ENCODE results near the gene NPY1R.

Gene NPY1R

DNA sequence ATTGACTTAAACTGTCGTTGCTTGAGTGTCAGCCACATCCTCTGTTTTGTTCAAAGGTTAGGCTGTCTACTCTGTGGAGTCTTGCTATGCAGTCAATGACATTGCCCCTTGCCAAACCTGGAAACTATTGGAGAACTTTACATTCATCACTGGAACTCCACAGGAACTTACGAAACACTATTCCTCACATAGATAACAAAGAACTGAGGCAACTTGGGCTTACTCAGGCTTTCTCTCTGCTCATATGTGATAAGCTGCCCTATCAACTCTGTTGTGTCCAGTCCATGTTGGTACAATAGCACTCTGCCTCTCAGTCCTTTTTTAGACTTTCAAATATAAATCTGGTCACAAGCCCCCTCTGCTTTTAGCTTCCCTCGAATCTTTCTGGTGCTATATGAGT, 20.7 kb upstream of the NPY1R start:
- TF ChIP-seq BHLHE40 (IDR thresholded peaks at IDR 0.05; ENCODE audit: borderline replicate concordance) (no peak), L3MBTL2 (conservative IDR thresholded peaks at IDR 0.05) (no peak), CTBP1 (IDR thresholded peaks at IDR 0.05; ENCODE audit: borderline replicate concordance) (no peak), LEF1 (IDR thresholded peaks at IDR 0.05; ENCODE audit: borderline replicate concordance) (no peak), HDGF (IDR thresholded peaks at IDR 0.05; ENCODE audit: borderline replicate concordance) (no peak), FOXK2 (IDR thresholded peaks at IDR 0.05) (no peak), SUZ12 (IDR thresholded peaks at IDR 0.05) (no peak)
- ChIA-PET POLR2A (no interaction called here), CTCF (no interaction called here)
- no peak for DNase-seq (ENCODE audit: extremely low spot score)

- TF ChIP-seq ZNF384 (IDR thresholded peaks at IDR 0.05) (no peak), HDGF (IDR thresholded peaks at IDR 0.05; ENCODE audit: borderline replicate concordance) (no peak), ELF4 (IDR thresholded peaks at IDR 0.05) (no peak), FOXK2 (IDR thresholded peaks at IDR 0.05) (no peak), SUZ12 (IDR thresholded peaks at IDR 0.05) (no peak), FOXM1 (IDR thresholded peaks at IDR 0.05; ENCODE audit: borderline replicate concordance) (no peak), SP1 (IDR thresholded peaks at IDR 0.05) (no peak)
- CTCF ChIA-PET: no interaction called here
- POLR2A ChIA-PET: no interaction called here
These were observed 18.3 kb upstream of the NPY1R start for GRCh38 chr4:163350672-163351071.

DNA sequence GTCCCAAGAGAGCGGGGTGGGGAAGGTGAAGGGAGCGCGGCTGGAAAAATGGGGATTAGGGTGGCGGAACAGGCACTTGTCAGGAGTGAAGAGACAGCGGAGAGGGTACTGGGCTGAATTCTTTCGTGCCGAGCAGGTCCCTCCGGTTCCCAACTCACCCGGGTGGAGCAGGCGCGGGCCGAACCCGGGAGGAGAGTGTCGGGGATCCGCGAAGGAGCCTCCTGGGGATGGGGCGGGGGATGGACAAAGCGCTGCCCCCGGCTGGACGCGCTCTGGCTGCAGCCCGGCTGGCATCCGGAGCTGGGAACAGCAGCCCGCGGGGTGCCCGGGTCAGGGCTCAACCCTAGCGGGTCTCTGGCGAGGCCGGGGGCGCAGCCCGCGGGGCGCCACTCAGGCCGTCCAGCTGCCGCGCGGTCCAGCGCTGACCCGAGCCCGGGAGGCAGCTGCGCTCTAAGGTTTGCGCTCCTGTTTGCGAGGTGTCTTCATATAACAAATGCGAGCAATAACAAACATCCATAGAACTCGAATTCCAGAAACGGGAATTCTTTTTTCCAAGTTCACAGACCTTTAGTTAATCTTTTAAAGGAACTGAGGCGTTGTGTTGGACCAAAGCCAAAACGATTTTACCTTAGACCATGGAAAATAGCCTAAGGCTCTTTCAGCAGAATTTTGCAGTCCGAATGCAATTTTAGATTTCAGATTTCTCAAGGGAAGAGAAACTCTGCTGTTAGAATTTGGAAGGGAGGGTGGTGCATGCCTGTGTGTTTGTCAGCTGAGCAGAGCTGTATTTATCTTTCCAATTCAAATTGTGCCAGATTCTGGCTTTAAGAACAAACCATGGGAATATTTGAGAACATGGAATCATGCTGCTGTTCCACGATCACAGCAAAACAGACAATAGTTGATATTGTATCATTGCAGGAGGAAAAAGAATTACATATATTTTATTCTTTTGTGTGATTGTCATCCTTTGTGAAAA, 12.0 kb upstream of the NPY1R start:
- CTCF ChIA-PET: no interaction called here
- peak; percentile 27 for DNase-seq (ENCODE audit: extremely low spot score)
- POLR2A ChIA-PET: no interaction called here
- no peak for TF ChIP-seq TARDBP (IDR thresholded peaks at IDR 0.05)
- no peak for TF ChIP-seq LEF1 (IDR thresholded peaks at IDR 0.05; ENCODE audit: borderline replicate concordance)
- no peak for TF ChIP-seq FOXA1 (IDR thresholded peaks at IDR 0.05)
- TF ChIP-seq, protein P1, sequence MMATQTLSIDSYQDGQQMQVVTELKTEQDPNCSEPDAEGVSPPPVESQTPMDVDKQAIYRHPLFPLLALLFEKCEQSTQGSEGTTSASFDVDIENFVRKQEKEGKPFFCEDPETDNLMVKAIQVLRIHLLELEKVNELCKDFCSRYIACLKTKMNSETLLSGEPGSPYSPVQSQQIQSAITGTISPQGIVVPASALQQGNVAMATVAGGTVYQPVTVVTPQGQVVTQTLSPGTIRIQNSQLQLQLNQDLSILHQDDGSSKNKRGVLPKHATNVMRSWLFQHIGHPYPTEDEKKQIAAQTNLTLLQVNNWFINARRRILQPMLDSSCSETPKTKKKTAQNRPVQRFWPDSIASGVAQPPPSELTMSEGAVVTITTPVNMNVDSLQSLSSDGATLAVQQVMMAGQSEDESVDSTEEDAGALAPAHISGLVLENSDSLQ (IDR thresholded peaks at IDR 0.05): no peak
- no peak for TF ChIP-seq ARNT (IDR thresholded peaks at IDR 0.05)
- no peak for TF ChIP-seq SP1 (IDR thresholded peaks at IDR 0.05)
- no peak for TF ChIP-seq ELF4 (IDR thresholded peaks at IDR 0.05)
- no peak for TF ChIP-seq HDGF (IDR thresholded peaks at IDR 0.05; ENCODE audit: borderline replicate concordance)
- TF ChIP-seq CTBP1 (IDR thresholded peaks at IDR 0.05; ENCODE audit: borderline replicate concordance): no peak
- no peak for TF ChIP-seq L3MBTL2 (conservative IDR thresholded peaks at IDR 0.05)
- TF ChIP-seq BHLHE40 (IDR thresholded peaks at IDR 0.05; ENCODE audit: borderline replicate concordance): no peak
- no peak for TF ChIP-seq FOXK2 (IDR thresholded peaks at IDR 0.05)

More at GRCh38 chr4:163350672-163351071, 18.3 kb upstream of the NPY1R start:
- DNase-seq (ENCODE audit: extremely low spot score): no peak

GRCh38 chr4:163343604-163344146, 11.3 kb upstream of the NPY1R start, which contains the start of gene NPY5R:
Gene NPY5R, plus strand, starts transcription at chr4:163343892. Its CDS starts 6,382 bp downstream, at chr4:163350274.
- ChIA-PET CTCF (no interaction called here), POLR2A (no interaction called here)
- TF ChIP-seq CTBP1 (IDR thresholded peaks at IDR 0.05; ENCODE audit: borderline replicate concordance) (no peak), L3MBTL2 (conservative IDR thresholded peaks at IDR 0.05) (peak; percentile 28; the same call in 1 of the 2 replicates)
- DNase-seq (ENCODE audit: extremely low spot score): peak; percentile 18

DNA sequence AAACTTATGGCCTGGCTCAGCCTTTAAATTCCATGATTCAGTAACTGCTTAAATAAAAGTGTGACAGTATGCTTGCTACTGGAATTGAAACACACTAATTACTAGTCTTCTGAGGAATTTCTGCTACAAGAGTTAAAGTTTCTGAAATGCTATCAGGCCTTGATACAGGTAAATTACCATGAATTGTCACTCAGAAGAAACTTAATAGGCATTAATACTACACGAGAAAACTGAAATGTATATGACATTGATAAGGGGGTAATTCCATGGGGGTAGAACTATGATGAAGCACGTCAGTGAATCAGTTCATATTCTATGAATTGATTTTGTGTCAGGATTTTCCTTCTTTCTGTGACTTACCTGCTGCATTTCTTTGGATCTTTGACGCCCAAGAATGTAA, 3.0 kb upstream of the NPY1R start:
- TF ChIP-seq BHLHE40 (IDR thresholded peaks at IDR 0.05; ENCODE audit: borderline replicate concordance) (no peak), NFRKB (IDR thresholded peaks at IDR 0.05) (no peak), ZNF384 (IDR thresholded peaks at IDR 0.05) (no peak), L3MBTL2 (conservative IDR thresholded peaks at IDR 0.05) (no peak), ELF4 (IDR thresholded peaks at IDR 0.05) (no peak), LEF1 (IDR thresholded peaks at IDR 0.05; ENCODE audit: borderline replicate concordance) (no peak), FOXK2 (IDR thresholded peaks at IDR 0.05) (no peak), FOXA1 (IDR thresholded peaks at IDR 0.05) (no peak), ARNT (IDR thresholded peaks at IDR 0.05) (no peak), SUZ12 (IDR thresholded peaks at IDR 0.05) (no peak), SP1 (IDR thresholded peaks at IDR 0.05) (no peak), FOXM1 (IDR thresholded peaks at IDR 0.05; ENCODE audit: borderline replicate concordance) (no peak)
- POLR2A ChIA-PET: no interaction called here
- DNase-seq (ENCODE audit: extremely low spot score): no peak
- CTCF ChIA-PET: no interaction called here

DNA sequence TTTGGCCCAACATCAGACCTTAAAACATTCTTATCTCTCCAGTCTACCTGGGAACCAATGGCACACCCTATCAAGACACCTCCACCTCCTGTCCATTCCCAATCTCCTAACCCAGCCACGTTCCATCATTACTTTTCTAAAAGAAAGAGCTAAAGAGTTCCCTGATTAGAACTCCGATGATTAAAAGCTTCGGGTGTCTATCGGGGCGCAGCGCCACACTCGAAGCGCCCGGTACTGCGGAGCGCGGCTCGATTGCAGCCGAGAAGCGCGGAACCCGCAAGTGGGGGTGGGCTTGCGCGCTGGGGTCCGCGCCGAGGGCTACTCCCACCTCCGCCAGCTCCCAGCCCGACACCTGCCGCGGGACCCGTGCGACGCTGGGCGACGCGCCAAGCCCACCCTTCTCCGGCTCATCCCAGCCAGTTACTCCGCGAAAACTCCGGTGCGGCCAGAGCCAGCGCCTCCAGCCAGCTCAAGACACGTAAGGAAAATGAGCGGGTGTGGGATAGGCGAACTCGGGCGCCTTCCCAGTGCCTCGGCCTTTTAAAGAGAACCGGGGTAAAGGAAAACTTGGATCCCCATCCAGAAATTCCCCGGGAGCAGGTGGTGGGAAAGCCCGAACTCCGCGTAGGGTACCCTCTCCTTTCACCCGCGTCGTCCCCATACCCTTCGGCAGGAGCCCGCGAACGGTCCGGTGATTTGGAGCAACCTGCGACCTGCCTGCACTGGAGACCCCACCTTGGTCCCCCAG, 593 bp downstream of the NPY1R start:
- DNase-seq (ENCODE audit: extremely low spot score): peak; percentile 44
- CTCF ChIA-PET: interaction anchor here (0.6 to 2.4 kb wide), 12 partner anchors 9 to 1790 kb away, joined by 3 to 11 read pairs (median 3); no protein-coding TSS in a partner anchor
- POLR2A ChIA-PET: interaction anchor here (1.1 kb wide), 1 partner anchor 162 kb away, joined by 4 read pairs; no protein-coding TSS in a partner anchor
- TF ChIP-seq FOXK2 (IDR thresholded peaks at IDR 0.05): no peak
- TF ChIP-seq, protein P1 (IDR thresholded peaks at IDR 0.05): no peak
- no peak for TF ChIP-seq FOXM1 (IDR thresholded peaks at IDR 0.05; ENCODE audit: borderline replicate concordance)
- TF ChIP-seq SUZ12 (IDR thresholded peaks at IDR 0.05): no peak
- TF ChIP-seq BHLHE40 (IDR thresholded peaks at IDR 0.05; ENCODE audit: borderline replicate concordance): no peak
- TF ChIP-seq ZNF384 (IDR thresholded peaks at IDR 0.05): no peak
- TF ChIP-seq NFRKB (IDR thresholded peaks at IDR 0.05): no peak
- no peak for TF ChIP-seq ELF4 (IDR thresholded peaks at IDR 0.05)
- TF ChIP-seq SP1 (IDR thresholded peaks at IDR 0.05): no peak
- TF ChIP-seq LEF1 (IDR thresholded peaks at IDR 0.05; ENCODE audit: borderline replicate concordance): no peak
- no peak for TF ChIP-seq L3MBTL2 (conservative IDR thresholded peaks at IDR 0.05)
- TF ChIP-seq FOXA1 (IDR thresholded peaks at IDR 0.05): no peak
- TF ChIP-seq TARDBP (IDR thresholded peaks at IDR 0.05): no peak
- TF ChIP-seq HDGF (IDR thresholded peaks at IDR 0.05; ENCODE audit: borderline replicate concordance): no peak
- no peak for TF ChIP-seq ARNT (IDR thresholded peaks at IDR 0.05)
- no peak for TF ChIP-seq CTBP1 (IDR thresholded peaks at IDR 0.05; ENCODE audit: borderline replicate concordance)

All from HEK293T (cell line).